OCI-LY1 (cell line): ENCODE results near the gene TRABD2B.

ENCODE experiments used
- EZH2 ChIP-seq: fragments of 200-600 bp; sonication (generic), shearing (Covaris generic); IDR thresholded peaks from 2 replicates; pipeline ENCODE4 v1.8.0; 2017; ENCODE audit warnings: borderline replicate concordance, mixed run types, mild to moderate bottlenecking, antibody characterized with exemption, low read length, moderate library complexity, mixed read lengths
- TF ChIP-seq, protein P1 (sequence below): fragments of 200-600 bp; sonication (generic), shearing (Covaris generic); IDR thresholded peaks from 2 replicates; pipeline ENCODE4 v1.5.1; 2017; ENCODE audit warnings: mild to moderate bottlenecking, antibody characterized with exemption, low read length, moderate library complexity, mixed read lengths

GRCh38 chr1:47837056-47837830 is 159.9 kb downstream of the TRABD2B start:
- TF ChIP-seq, protein P1, sequence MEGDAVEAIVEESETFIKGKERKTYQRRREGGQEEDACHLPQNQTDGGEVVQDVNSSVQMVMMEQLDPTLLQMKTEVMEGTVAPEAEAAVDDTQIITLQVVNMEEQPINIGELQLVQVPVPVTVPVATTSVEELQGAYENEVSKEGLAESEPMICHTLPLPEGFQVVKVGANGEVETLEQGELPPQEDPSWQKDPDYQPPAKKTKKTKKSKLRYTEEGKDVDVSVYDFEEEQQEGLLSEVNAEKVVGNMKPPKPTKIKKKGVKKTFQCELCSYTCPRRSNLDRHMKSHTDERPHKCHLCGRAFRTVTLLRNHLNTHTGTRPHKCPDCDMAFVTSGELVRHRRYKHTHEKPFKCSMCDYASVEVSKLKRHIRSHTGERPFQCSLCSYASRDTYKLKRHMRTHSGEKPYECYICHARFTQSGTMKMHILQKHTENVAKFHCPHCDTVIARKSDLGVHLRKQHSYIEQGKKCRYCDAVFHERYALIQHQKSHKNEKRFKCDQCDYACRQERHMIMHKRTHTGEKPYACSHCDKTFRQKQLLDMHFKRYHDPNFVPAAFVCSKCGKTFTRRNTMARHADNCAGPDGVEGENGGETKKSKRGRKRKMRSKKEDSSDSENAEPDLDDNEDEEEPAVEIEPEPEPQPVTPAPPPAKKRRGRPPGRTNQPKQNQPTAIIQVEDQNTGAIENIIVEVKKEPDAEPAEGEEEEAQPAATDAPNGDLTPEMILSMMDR, result no peak
- no peak for TF ChIP-seq EZH2
